IPS-18a (cell line): ENCODE results near the gene CCDC80.
A peak's percentile ranks its signal among the peaks of the same experiment; 100 is the strongest.
"Not testable (repeated sequence)": the region's sequence is repeated elsewhere in the genome, so short reads cannot be mapped to it uniquely, and the experiment has no call there.

ENCODE experiments used
- H3K27ac ChIP-seq: one replicate; pipeline ENCODE4 v1.5.1; 2013; ENCODE audit warnings: low read length
- H3K27me3 ChIP-seq: one replicate; pipeline ENCODE4 v1.6.1; 2013; ENCODE audit warnings: mild to moderate bottlenecking, low read length; ENCODE audit not compliant: control insufficient read depth, insufficient read depth
- H3K36me3 ChIP-seq: one replicate; pipeline ENCODE4 v1.6.1; 2013; ENCODE audit warnings: low read depth, low read length; ENCODE audit not compliant: control insufficient read depth
- H3K4me1 ChIP-seq: one replicate; pipeline ENCODE4 v1.6.1; 2013; ENCODE audit warnings: low read depth, low read length; ENCODE audit not compliant: control insufficient read depth
- H3K4me3 ChIP-seq: one replicate; pipeline ENCODE4 v1.5.1; 2013; ENCODE audit warnings: low read length
- H3K9ac ChIP-seq: one replicate; pipeline ENCODE4 v1.6.1; 2013; ENCODE audit warnings: mild to moderate bottlenecking, low read length, moderate library complexity
- H3K9me3 ChIP-seq: one replicate; pipeline ENCODE4 v1.6.1; 2013; ENCODE audit warnings: low read depth, low read length; ENCODE audit not compliant: control insufficient read depth

The CCDC80 gene

GRCh38 chr3:112681822-112682325, 40.9 kb upstream of the CCDC80 start:
- Histone ChIP-seq H3K9me3 (no peaks in the 10 kb centered on the region), H3K27ac (no peak overlapping the region), H3K9ac (no peak overlapping the region), H3K36me3 (no peaks in the 10 kb centered on the region), H3K4me1 (peaks cover 14% of the 10 kb centered on the region), H3K27me3 (no peaks in the 10 kb centered on the region), H3K4me3 (no peak overlapping the region)

GRCh38 chr3:112676659-112677234, 35.8 kb upstream of the CCDC80 start:
- no peak overlapping the region for H3K4me3 ChIP-seq
- H3K9ac ChIP-seq = no peak overlapping the region
- no peaks in the 10 kb centered on the region for H3K9me3 ChIP-seq
- H3K27ac ChIP-seq = no peak overlapping the region
- no peaks in the 10 kb centered on the region for H3K27me3 ChIP-seq
- H3K4me1 ChIP-seq = peaks cover 8% of the 10 kb centered on the region
- no peaks in the 10 kb centered on the region for H3K36me3 ChIP-seq

GRCh38 chr3:112675943-112676535, 35.1 kb upstream of the CCDC80 start:
- no peak overlapping the region for H3K9ac ChIP-seq
- H3K9me3 ChIP-seq = no peaks in the 10 kb centered on the region
- no peaks in the 10 kb centered on the region for H3K27me3 ChIP-seq
- no peaks in the 10 kb centered on the region for H3K36me3 ChIP-seq
- H3K27ac ChIP-seq = no peak overlapping the region
- peaks cover 8% of the 10 kb centered on the region for H3K4me1 ChIP-seq
- no peak overlapping the region for H3K4me3 ChIP-seq

- H3K9ac ChIP-seq = no peak overlapping the region
- H3K27me3 ChIP-seq = no peaks in the 10 kb centered on the region
- peaks cover 8% of the 10 kb centered on the region for H3K4me1 ChIP-seq
- H3K9me3 ChIP-seq = no peaks in the 10 kb centered on the region
- no peak overlapping the region for H3K4me3 ChIP-seq
- H3K27ac ChIP-seq = no peak overlapping the region
- no peaks in the 10 kb centered on the region for H3K36me3 ChIP-seq
These were observed 34.4 kb upstream of the CCDC80 start for GRCh38 chr3:112675349-112675748.

- Histone ChIP-seq H3K27me3 (no peaks in the 10 kb centered on the region), H3K4me1 (peaks cover 8% of the 10 kb centered on the region), H3K36me3 (no peaks in the 10 kb centered on the region), H3K9ac (no peak overlapping the region), H3K9me3 (no peaks in the 10 kb centered on the region), H3K4me3 (no peak overlapping the region), H3K27ac (no peak overlapping the region)
These were observed 32.0 kb upstream of the CCDC80 start for GRCh38 chr3:112672716-112673541.

GRCh38 chr3:112671930-112672715, 31.2 kb upstream of the CCDC80 start:
- H3K4me1 ChIP-seq = peaks cover 8% of the 10 kb centered on the region

GRCh38 chr3:112670824-112671223, 29.9 kb upstream of the CCDC80 start:
- no peaks in the 10 kb centered on the region for H3K36me3 ChIP-seq
- H3K27ac ChIP-seq = no peak overlapping the region
- H3K4me1 ChIP-seq = no peaks in the 10 kb centered on the region
- H3K4me3 ChIP-seq = no peak overlapping the region
- H3K9me3 ChIP-seq = no peaks in the 10 kb centered on the region
- no peaks in the 10 kb centered on the region for H3K27me3 ChIP-seq
- H3K9ac ChIP-seq = no peak overlapping the region

More at GRCh38 chr3:112671930-112672715, 31.2 kb upstream of the CCDC80 start:
- H3K27ac ChIP-seq = no peak overlapping the region
- H3K4me3 ChIP-seq = no peak overlapping the region
- H3K27me3 ChIP-seq = no peaks in the 10 kb centered on the region
- no peaks in the 10 kb centered on the region for H3K36me3 ChIP-seq
- no peaks in the 10 kb centered on the region for H3K9me3 ChIP-seq
- H3K9ac ChIP-seq = no peak overlapping the region

- no peaks in the 10 kb centered on the region for H3K36me3 ChIP-seq
- H3K27ac ChIP-seq = no peak overlapping the region
- H3K4me3 ChIP-seq = no peak overlapping the region
- H3K4me1 ChIP-seq = no peaks in the 10 kb centered on the region
- no peak overlapping the region for H3K9ac ChIP-seq
- no peaks in the 10 kb centered on the region for H3K9me3 ChIP-seq
- H3K27me3 ChIP-seq = no peaks in the 10 kb centered on the region
These were observed 26.7 kb upstream of the CCDC80 start for GRCh38 chr3:112667599-112667998.

- H3K9me3 ChIP-seq, H3K36me3 ChIP-seq, H3K9ac ChIP-seq, H3K27ac ChIP-seq, H3K4me1 ChIP-seq, H3K27me3 ChIP-seq: not testable (repeated sequence)
- H3K4me3 ChIP-seq = peak overlapping the region; percentile 25
These were observed 24.1 kb upstream of the CCDC80 start for GRCh38 chr3:112665009-112665408.

- H3K27me3 ChIP-seq = no peaks in the 10 kb centered on the region
- H3K4me1 ChIP-seq = no peaks in the 10 kb centered on the region
- H3K4me3 ChIP-seq = no peak overlapping the region
- no peaks in the 10 kb centered on the region for H3K9me3 ChIP-seq
- no peak overlapping the region for H3K9ac ChIP-seq
- no peak overlapping the region for H3K27ac ChIP-seq
- H3K36me3 ChIP-seq = no peaks in the 10 kb centered on the region
These were observed 15.1 kb upstream of the CCDC80 start for GRCh38 chr3:112656043-112656442.

- no peak overlapping the region for H3K27ac ChIP-seq
- no peaks in the 10 kb centered on the region for H3K4me1 ChIP-seq
- H3K9me3 ChIP-seq = no peaks in the 10 kb centered on the region
- H3K4me3 ChIP-seq = no peak overlapping the region
- H3K36me3 ChIP-seq = no peaks in the 10 kb centered on the region
- no peaks in the 10 kb centered on the region for H3K27me3 ChIP-seq
- H3K9ac ChIP-seq = no peak overlapping the region
These were observed 14.0 kb upstream of the CCDC80 start for GRCh38 chr3:112654979-112655378.
